Gastrocnemius medialis (tissue), 4 donors: Measurements from ENCODE around the gene CSRNP3.

ENCODE experiments used
- CTCF ChIP-seq, 5 experiments: fragments of 450-650 bp in 3 of 5; fragments of 200-600 bp in 2 of 5; sonication (generic) in 2 of 5; IDR thresholded peaks in 4 of 5; conservative IDR thresholded peaks in 1 of 5; 1 replicate in 4 of 5; 2 replicates in 1 of 5; pipeline ENCODE4 v1.5.1; 2016 to 2019; ENCODE audit warnings: antibody characterized with exemption in 5 of 5, mild to moderate bottlenecking in 3 of 5, moderate library complexity in 3 of 5
- POLR2A ChIP-seq, 2 donors: fragments of 450-650 bp; IDR thresholded peaks; one replicate each; pipeline ENCODE4 v1.6.1; 2017; ENCODE audit warnings: antibody characterized with exemption in 2 of 2, mild to moderate bottlenecking in 2 of 2, moderate library complexity in 2 of 2

DNA sequence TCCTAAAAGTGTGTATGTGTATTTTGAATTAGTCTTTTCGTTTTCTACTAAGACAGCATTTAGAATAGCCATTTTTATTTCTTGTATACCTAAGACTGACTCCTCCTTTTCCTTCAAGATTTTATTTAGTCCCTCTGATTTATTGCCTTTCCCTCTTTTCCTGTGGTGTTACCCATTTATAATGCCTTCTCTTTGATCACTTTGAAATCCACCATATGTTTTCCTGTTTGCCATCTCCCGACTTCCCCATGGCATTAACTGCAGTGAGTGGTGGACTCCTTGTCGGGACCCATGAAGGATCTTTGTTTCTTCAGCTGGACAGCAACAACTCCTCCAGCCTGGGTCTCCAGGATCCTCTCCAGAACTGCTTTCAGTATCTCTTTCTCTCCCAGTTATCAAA lies 160.7 kb downstream of the CSRNP3 start:
- TF ChIP-seq CTCF (IDR thresholded peaks at IDR 0.05 in 4 of 5, conservative IDR thresholded peaks at IDR 0.05 in 1 of 5): no peak
- TF ChIP-seq POLR2A (IDR thresholded peaks at IDR 0.05): no peak
